Anterior cingulate cortex (tissue), 58 donors: ENCODE data around the gene CLMN.
"Not testable (repeated sequence)": the region's sequence is repeated elsewhere in the genome, so short reads cannot be mapped to it uniquely, and the experiment has no call there.

Source experiments
- DNase-seq, 58 donors: peaks; one replicate each; lab custom pipeline; 2025; lab: John Stamatoyannopoulos, UW

The CLMN gene

GRCh38 chr14:95201745-95202144 lies 118.0 kb downstream of the CLMN start:
- DNase-seq, result not testable (repeated sequence)

DNA sequence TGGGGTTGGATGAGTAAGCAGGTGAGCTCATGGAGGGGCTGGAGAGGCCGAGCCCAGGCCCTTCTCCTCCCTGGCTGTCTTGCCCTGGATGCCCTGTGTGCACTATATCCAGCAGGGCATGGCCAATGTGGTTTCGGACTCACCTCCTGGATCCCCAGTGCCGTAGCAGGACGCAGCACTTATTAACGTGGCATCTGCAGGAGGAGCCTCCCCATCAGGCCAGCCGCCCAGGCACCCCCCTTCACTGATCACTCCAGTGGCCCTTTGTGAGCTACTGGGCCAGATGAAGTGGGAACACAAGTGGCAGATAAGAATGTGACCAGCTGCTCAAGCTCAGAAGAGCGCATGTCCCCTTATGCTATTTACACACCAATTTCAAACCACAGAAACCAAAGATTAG lies 119.3 kb downstream of the CLMN start:
- no peak for DNase-seq

GRCh38 chr14:95199298-95199983 lies 120.3 kb downstream of the CLMN start:
- DNase-seq, result no peak

- DNase-seq, result no peak
Measured at GRCh38 chr14:95198320-95198719, 121.4 kb downstream of the CLMN start.

- DNase-seq, result no peak
Measured at GRCh38 chr14:95197551-95197950, 122.2 kb downstream of the CLMN start.

GRCh38 chr14:95196826-95197545 lies 122.7 kb downstream of the CLMN start:
- no peak for DNase-seq

- no peak for DNase-seq
Measured at GRCh38 chr14:95196268-95196667, 123.4 kb downstream of the CLMN start.

DNA sequence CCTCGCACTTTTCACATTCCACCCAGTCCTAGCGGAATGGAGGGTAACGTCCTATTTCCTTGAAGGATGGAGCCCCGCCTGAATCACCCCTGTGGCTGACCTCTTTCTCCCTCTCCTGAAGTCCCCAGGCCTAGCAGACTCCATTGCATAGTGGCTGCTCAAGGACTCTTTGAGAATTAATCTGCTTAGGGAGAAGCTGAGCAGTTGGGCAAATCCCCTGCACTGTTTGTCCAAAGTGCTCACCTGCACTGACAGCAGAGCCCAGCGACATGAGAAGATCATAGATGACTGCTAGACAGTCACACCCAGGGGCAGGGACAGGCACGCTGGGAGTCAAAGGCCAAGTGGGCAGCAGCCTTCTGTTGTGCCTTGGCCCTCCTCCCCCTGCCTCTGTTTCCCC lies 124.7 kb downstream of the CLMN start:
- no peak for DNase-seq

GRCh38 chr14:95193081-95193480 lies 126.6 kb downstream of the CLMN start:
- DNase-seq, result no peak

GRCh38 chr14:95192311-95192710 lies 127.4 kb downstream of the CLMN start:
- no peak for DNase-seq

DNA sequence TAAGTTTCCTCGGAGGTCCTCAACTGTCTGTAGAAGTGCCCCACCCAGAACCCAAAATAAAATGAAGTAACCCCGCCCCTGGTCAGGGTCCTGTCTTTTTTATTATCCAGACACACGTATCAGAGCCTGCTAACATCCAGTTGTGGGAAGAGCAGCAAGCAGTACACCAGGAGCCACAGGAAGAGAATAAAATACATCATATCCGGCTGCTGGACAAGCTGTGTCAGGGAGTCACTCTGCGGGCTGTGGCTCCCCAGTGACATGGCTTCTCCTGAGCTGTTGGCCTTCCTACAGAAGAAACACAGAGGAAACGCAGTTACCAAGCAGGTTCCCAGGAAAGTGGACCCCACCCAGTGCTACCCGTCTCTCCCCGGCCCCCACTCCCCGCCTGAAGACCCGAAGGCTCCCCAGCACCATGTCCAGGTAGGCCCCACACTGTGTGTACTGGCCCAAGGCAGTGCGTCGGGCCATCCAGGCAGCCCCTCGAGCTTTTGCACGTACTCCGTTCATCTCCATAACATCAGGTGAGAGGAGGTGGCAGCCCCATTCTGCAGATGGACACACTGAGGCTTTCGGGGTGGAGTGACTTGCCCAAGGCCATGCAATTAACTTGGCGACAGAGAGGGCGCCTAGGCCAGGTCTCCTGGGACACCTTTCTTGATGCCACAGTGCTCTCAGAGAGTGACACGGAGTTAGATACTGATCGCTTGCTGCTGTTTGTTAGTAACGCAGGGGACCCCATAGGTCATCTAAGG lies 128.1 kb downstream of the CLMN start:
- no peak for DNase-seq

GRCh38 chr14:95190857-95191256 lies 128.9 kb downstream of the CLMN start:
- DNase-seq, result no peak

DNA sequence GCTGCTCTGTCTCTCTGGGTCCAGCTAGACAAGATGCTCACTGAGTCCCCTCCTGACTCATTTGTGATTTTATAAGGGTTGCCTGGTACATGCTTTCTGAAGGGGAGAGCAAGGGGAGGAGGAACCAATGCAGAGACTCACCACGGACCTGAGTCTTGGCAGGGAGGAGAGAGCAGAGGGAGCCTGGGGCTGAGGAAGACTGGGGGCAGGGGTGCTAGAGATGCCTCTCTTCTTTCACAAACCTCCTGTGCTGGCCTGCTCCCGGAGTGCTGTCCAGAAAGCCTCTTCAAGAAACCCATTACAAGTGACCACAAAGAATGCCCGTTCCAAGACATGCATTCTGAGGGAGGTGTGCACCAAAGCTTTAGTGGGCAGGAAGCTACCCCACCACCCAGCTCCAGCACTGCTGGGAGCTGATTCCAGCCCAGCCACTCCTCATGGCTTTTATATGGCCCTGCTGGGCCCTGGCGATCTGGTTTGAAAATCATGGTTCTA lies 129.3 kb downstream of the CLMN start:
- DNase-seq, result no peak

DNA sequence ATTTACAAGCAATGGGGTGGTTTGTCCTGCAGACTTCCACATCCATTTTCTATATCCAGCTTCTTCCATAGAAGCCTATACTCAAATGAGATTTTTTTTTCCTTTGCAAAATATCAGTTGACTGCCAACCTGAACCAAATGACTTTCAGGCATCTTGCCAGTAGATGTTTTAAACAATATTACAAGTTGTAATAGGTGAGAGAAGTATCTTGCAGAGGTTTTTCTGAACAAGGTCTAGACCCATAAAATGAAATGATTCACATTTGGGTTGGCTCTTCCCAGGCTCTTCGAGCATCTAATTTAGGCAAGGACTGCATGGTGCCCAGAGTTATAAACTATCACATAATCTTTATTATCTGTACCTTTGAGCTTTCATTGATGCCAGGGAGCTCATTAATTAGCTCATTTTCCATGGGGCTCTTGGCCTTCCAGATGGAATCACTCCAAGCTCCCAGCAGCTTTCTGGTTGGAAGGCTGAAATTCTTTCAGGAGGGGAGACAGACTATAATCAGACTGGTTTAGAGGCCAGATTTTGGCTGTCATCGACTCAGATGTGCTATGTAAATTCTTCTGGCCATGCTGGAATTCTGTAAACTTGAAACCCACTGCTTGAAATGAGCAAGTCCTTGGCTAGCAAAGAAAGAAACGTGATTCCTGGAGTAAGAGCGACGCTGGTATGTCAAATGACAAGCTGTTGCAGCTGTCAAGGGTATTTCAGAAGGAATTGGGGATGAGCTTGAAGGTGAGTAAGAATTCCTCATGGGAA lies 130.2 kb downstream of the CLMN start:
- peak in 3 of 58 donors; percentile 6 to 13 (median 8) for DNase-seq

- no peak for DNase-seq
Measured at GRCh38 chr14:95188380-95188779, 131.3 kb downstream of the CLMN start.

GRCh38 chr14:95185767-95186392 lies 133.8 kb downstream of the CLMN start:
- DNase-seq, result no peak

GRCh38 chr14:95185033-95185766 lies 134.5 kb downstream of the CLMN start:
- DNase-seq, result peak in 1 of 58 donors; percentile 9

DNA sequence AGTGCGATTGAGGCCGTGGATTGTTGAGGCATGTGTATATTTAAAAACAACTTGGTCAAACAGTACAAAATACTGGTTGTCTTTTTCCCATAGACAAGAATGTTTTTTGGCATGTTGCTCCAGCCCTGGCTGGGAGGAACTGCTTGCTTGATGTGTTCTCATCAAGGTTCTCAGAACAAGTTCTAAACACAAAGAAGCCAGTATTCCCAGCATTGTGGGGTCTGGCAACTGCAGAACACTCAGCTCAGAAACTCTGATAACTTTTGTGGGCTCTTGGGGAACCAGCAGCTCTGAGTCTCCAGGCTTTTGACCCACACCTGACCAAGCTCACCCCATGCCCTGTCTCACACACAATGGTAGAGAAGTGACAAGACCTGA lies 135.3 kb downstream of the CLMN start:
- DNase-seq, result peak in 7 of 58 donors; percentile 2 to 42 (median 7)
